ENCODE data around the gene KIF5B. TPM values are rescaled to one million over a fixed set of nuclear protein-coding genes. Genes with fewer than 3 reads are reported as not detected.

KIF5B gene
- total RNA-seq (122 and 160 TPM in 2 replicates), polyA plus RNA-seq (101 and 109 TPM in 2 replicates), polyA minus RNA-seq (ENCODE audit: low replicate concordance) (4.6 and 6.8 TPM in 2 replicates)
- 83.4 and 96.8 TPM in 2 replicates for polyA plus RNA-seq (2012)

- peaks cover 46% of the 10 kb centered on the region for H3K79me2 ChIP-seq (ENCODE audit: control insufficient read depth, insufficient read depth, low read length)
- peak within 1 kb of the TSS; percentile 81 for H3K27ac ChIP-seq (ENCODE audit: insufficient read depth, low read length)
- H4K20me1 ChIP-seq (ENCODE audit: control insufficient read depth, extremely low read depth, insufficient read depth, low read length) = peaks cover 5% of the 10 kb centered on the region
- H3K27me3 ChIP-seq (ENCODE audit: control insufficient read depth, insufficient read depth, low read length) = no peaks in the 10 kb centered on the region
- H3K4me2 ChIP-seq (ENCODE audit: extremely low read depth, insufficient read depth, low read length) = peak within 1 kb of the TSS; percentile 91
- peak; percentile 79 to 85 for DNase-seq (ENCODE audit: low read depth in 2 of 2)
- H3K9ac ChIP-seq (ENCODE audit: insufficient read depth, low read length) = peak within 1 kb of the TSS; percentile 83
- no peaks in the 10 kb centered on the region for H3K36me3 ChIP-seq (ENCODE audit: control insufficient read depth, insufficient read depth, low read length)
- peak within 1 kb of the TSS; percentile 82 to 95 (median 86) for H3K4me3 ChIP-seq (replicated peaks in 1 of 4; ENCODE audit: control extremely low read depth in 1 of 4, insufficient read depth in 1 of 4, low read depth in 3 of 4, low read length in 4 of 4)
- TF ChIP-seq EZH2 (IDR thresholded peaks at IDR 0.05; ENCODE audit: low read length, missing control alignments) (no peak), CTCF (conservative IDR thresholded peaks at IDR 0.05 in 1 of 2, IDR thresholded peaks at IDR 0.05 in 1 of 2; ENCODE audit: low read depth in 1 of 2, low read length in 2 of 2) (no peak)
- H3K4me1 ChIP-seq (ENCODE audit: control insufficient read depth, extremely low read depth, insufficient read depth, low read length) = peaks cover 5% of the 10 kb centered on the region
- no peaks in the 10 kb centered on the region for H3K9me3 ChIP-seq (ENCODE audit: control insufficient read depth, insufficient read depth, low read depth, low read length)
- H2AFZ ChIP-seq (ENCODE audit: low read length) = peak within 1 kb of the TSS; percentile 92
Observed at GRCh38 chr10:32056136-32057035, at the start of gene KIF5B. Gene KIF5B (minus strand): TSS chr10:32056425. CDS start chr10:32055973, 452 bp downstream.

GRCh38 chr10:32105782-32106382 lies 49.7 kb upstream of the KIF5B start:
- Histone ChIP-seq H3K27ac (ENCODE audit: insufficient read depth, low read length) (no peak overlapping the region), H2AFZ (ENCODE audit: low read length) (no peak overlapping the region), H3K27me3 (ENCODE audit: control insufficient read depth, insufficient read depth, low read length) (no peaks in the 10 kb centered on the region), H3K4me3 (replicated peaks in 1 of 4; ENCODE audit: control extremely low read depth in 1 of 4, insufficient read depth in 1 of 4, low read depth in 3 of 4, low read length in 4 of 4) (no peak overlapping the region), H3K4me1 (ENCODE audit: control insufficient read depth, extremely low read depth, insufficient read depth, low read length) (no peaks in the 10 kb centered on the region), H3K9me3 (ENCODE audit: control insufficient read depth, insufficient read depth, low read depth, low read length) (no peaks in the 10 kb centered on the region), H3K9ac (ENCODE audit: insufficient read depth, low read length) (no peak overlapping the region), H3K4me2 (ENCODE audit: extremely low read depth, insufficient read depth, low read length) (no peak overlapping the region), H3K36me3 (ENCODE audit: control insufficient read depth, insufficient read depth, low read length) (no peaks in the 10 kb centered on the region), H3K79me2 (ENCODE audit: control insufficient read depth, insufficient read depth, low read length) (no peaks in the 10 kb centered on the region), H4K20me1 (ENCODE audit: control insufficient read depth, extremely low read depth, insufficient read depth, low read length) (no peaks in the 10 kb centered on the region)
- no peak for TF ChIP-seq EZH2 (IDR thresholded peaks at IDR 0.05; ENCODE audit: low read length, missing control alignments)
- TF ChIP-seq CTCF (conservative IDR thresholded peaks at IDR 0.05 in 1 of 2, IDR thresholded peaks at IDR 0.05 in 1 of 2; ENCODE audit: low read depth in 1 of 2, low read length in 2 of 2) = no peak
- DNase-seq (ENCODE audit: low read depth in 2 of 2) = no peak
